Measurements from ENCODE around the gene MKKS. TPM values are rescaled to one million over a fixed set of nuclear protein-coding genes. Genes with fewer than 3 reads are reported as not detected.

Gene MKKS
- total and polyA plus RNA-seq, 10 of the 15 experiments (the other 5 are each of a cell fraction or from before 2014, with no cell fraction given): 4.3 to 17.9 (median 7.7) TPM

- Histone ChIP-seq H3K79me2 (ENCODE audit: control insufficient read depth, insufficient read depth, low read length) (no peaks in the 10 kb centered on the region), H3K4me2 (ENCODE audit: control insufficient read depth, insufficient read depth) (no peak overlapping the region), H3K9ac (ENCODE audit: control insufficient read depth, insufficient read depth, low read length) (no peak overlapping the region), H3K9me3 (replicated peaks; ENCODE audit: control insufficient read depth, insufficient read depth, low read length) (no peaks in the 10 kb centered on the region; the same call in 2 of the 3 replicates), H4K20me1 (ENCODE audit: control insufficient read depth, insufficient read depth) (no peaks in the 10 kb centered on the region), H2AFZ (ENCODE audit: control insufficient read depth, low read depth, low read length) (no peak overlapping the region), H3K27ac (ENCODE audit: control insufficient read depth, insufficient read depth) (no peak overlapping the region), H3K4me3 (no peak overlapping the region), H3K36me3 (ENCODE audit: control insufficient read depth in 2 of 2, insufficient read depth in 2 of 2, low read length in 1 of 2) (peaks cover 2 to 7% of the 10 kb centered on the region in 2 experiments), H3K27me3 (replicated peaks in 1 of 2; ENCODE audit: control insufficient read depth in 2 of 2, insufficient read depth in 2 of 2, low read length in 1 of 2) (no peaks in the 10 kb centered on the region), H3K4me1 (ENCODE audit: control insufficient read depth, insufficient read depth, low read length) (peaks cover 8% of the 10 kb centered on the region)
- 100% methylated on average over 2 of the region's 2 CpGs for WGBS (ENCODE audit: insufficient coverage, insufficient replicate concordance, low lambda C conversion rate, missing lambda C conversion rate)
- intact Hi-C loops (cut with micrococcal nuclease; ENCODE audit: unreplicated experiment): no loop called here
- no TSS peak for BruUV-seq (replicated peaks)
- no peak for TF ChIP-seq ZNF384 (IDR thresholded peaks at IDR 0.05; ENCODE audit: borderline replicate concordance, low read depth, low read length)
- no peak for TF ChIP-seq KDM1A (IDR thresholded peaks at IDR 0.05; ENCODE audit: borderline replicate concordance)
- no peak for TF ChIP-seq NR2C2 (IDR thresholded peaks at IDR 0.05; ENCODE audit: borderline replicate concordance, control insufficient read depth, insufficient read length, low read depth)
- no peak for TF ChIP-seq PAX5 (IDR thresholded peaks at IDR 0.05; ENCODE audit: borderline replicate concordance, low read depth, low read length)
- TF ChIP-seq BHLHE40 (IDR thresholded peaks at IDR 0.05; ENCODE audit: borderline replicate concordance in 1 of 2, low read depth in 2 of 2, low read length in 1 of 2): no peak
- TF ChIP-seq ATF2 (IDR thresholded peaks at IDR 0.05; ENCODE audit: low read length): no peak
- no peak for TF ChIP-seq TAF1 (IDR thresholded peaks at IDR 0.05; ENCODE audit: borderline replicate concordance, low read depth, low read length)
- ChIA-PET RAD21 (ENCODE audit: unreplicated experiment) (no interaction called here), POLR2A (interaction anchor here (0.6 kb wide), 1 partner anchor 27 kb away, joined by 4 read pairs; no protein-coding TSS in a partner anchor), CTCF (interaction anchor here (0.9 to 3.7 kb wide), 4 partner anchors 17 to 26 kb away, joined by 3 to 13 read pairs (median 8); no protein-coding TSS in a partner anchor), SMC1A (ENCODE audit: uncharacterized antibody, unreplicated experiment) (interaction anchor here (1.0 to 1.3 kb wide), 3 partner anchors 9 to 92 kb away, joined by 3 to 4 read pairs (median 3); no protein-coding TSS in a partner anchor)
- in situ Hi-C loops (cut with MboI): no loop called here
- FAIRE-seq (no peak), ATAC-seq (no peak), DNase-seq (ENCODE audit: low read depth, low spot score) (no peak)
Observed at GRCh38 chr20:10408108-10408813, 25.8 kb downstream of the MKKS start.

Data from GM12878 (cell line).